Activated naive CD8-positive, alpha-beta T cell treated with anti-CD3 and anti-CD28 coated beads for 36 hours (primary cell): ENCODE results near the gene EAF1. TPM values are rescaled to one million over a fixed set of nuclear protein-coding genes. Genes with fewer than 3 reads are reported as not detected.
"Not testable (repeated sequence)": the region's sequence is repeated elsewhere in the genome, so short reads cannot be mapped to it uniquely, and the experiment has no call there.

ENCODE experiments used
- DNase-seq: peaks from one replicate; pipeline ENCODE4 v3.0.0; 2021
- H3K27ac Mint-ChIP-seq: one replicate; pipeline ENCODE4 v1.8.0; 2022; ENCODE audit warnings: mild to moderate bottlenecking, moderate library complexity, mixed read lengths
- H3K27me3 Mint-ChIP-seq: one replicate; pipeline ENCODE4 v1.8.0; 2022; ENCODE audit warnings: mild to moderate bottlenecking, mixed read lengths
- H3K36me3 Mint-ChIP-seq: one replicate; pipeline ENCODE4 v1.8.0; 2021; ENCODE audit warnings: mild to moderate bottlenecking, mixed read lengths
- H3K4me1 Mint-ChIP-seq: one replicate; pipeline ENCODE4 v1.8.0; 2021; ENCODE audit warnings: mixed read lengths
- H3K4me3 Mint-ChIP-seq: one replicate; pipeline ENCODE4 v1.8.0; 2022; ENCODE audit warnings: mild to moderate bottlenecking, moderate library complexity, mixed read lengths
- H3K9me3 Mint-ChIP-seq: one replicate; pipeline ENCODE4 v1.8.0; 2022; ENCODE audit warnings: mixed read lengths
- total RNA-seq, 2 experiments: library from RNA; stranded (reverse); gene quantifications; one replicate each; pipeline ENCODE4 v1.2.3, GENCODE V29; 2021

EAF1 gene
- total RNA-seq, 2 experiments from 2014 or later: 24.6 to 24.9 TPM

DNA sequence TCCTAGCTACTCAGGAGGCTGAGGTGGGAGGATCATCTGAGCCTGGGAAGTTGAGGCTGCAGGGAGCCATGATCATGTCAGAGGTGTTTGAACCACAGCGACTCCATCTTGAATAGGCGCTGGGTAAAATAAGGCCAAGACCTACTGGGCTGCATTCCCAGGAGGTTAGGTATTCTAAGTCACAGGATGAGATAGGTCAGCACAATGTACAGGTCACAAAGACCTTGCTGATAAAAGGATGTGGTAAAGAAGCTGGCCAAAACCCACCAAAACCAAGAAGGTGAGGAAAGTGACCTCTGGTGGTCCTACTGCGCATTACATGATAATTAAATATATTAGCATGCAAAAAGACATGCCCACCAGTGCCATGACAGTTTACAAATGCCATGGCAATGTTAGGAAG, 28.7 kb upstream of the EAF1 start:
- DNase-seq: peak; percentile 14
- H3K4me1 Mint-ChIP-seq: peaks cover 18% of the 10 kb centered on the region
- not testable (repeated sequence) for H3K36me3 Mint-ChIP-seq, H3K9me3 Mint-ChIP-seq, H3K27ac Mint-ChIP-seq, H3K4me3 Mint-ChIP-seq, H3K27me3 Mint-ChIP-seq

DNA sequence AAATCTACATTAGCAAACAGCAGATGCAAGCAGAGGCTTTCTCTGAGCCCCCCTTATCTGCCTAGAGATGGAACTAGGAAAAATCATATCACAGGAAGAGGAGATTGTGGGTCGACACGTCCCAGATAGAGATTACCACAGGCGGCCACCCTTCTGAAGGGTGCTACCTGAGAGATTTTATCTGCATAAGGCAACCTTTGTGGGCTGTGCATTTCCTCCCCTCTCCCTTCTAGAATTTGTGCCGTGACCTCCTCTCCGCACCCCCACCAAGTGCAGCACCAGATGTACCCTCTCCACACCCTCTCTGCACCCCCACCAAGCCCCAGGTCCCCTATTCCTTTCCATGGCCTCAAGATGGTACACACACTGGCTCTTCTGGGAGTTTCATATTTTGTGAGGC, 27.4 kb upstream of the EAF1 start:
- Mint-ChIP-seq H3K4me3 (no peak overlapping the region), H3K9me3 (no peaks in the 10 kb centered on the region), H3K36me3 (no peaks in the 10 kb centered on the region), H3K27me3 (no peaks in the 10 kb centered on the region), H3K27ac (no peak overlapping the region), H3K4me1 (peaks cover 18% of the 10 kb centered on the region)
- peak; percentile 10 for DNase-seq

DNA sequence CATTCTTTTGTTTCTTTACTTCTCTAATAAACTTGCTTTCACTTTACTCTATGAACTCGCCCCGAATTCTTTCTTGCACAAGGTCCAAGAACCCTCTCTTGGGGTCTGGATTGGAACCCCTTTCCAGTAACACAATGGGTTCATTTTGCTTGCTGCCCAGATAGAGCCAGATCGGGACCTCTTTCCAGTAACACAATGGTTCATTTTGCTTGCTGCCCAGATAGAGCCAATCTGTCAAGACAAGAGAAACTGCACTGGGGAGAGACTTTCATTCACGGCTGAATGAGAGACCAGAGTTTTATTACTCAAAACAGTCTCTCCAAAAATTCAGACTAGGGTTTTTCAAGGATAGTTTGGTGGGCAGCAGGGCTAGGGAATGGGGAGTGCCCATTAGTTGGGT, 25.5 kb upstream of the EAF1 start:
- H3K4me3 Mint-ChIP-seq: no peak overlapping the region
- H3K9me3 Mint-ChIP-seq: no peaks in the 10 kb centered on the region
- no peaks in the 10 kb centered on the region for H3K36me3 Mint-ChIP-seq
- H3K27me3 Mint-ChIP-seq: no peaks in the 10 kb centered on the region
- H3K27ac Mint-ChIP-seq: no peak overlapping the region
- peaks cover 18% of the 10 kb centered on the region for H3K4me1 Mint-ChIP-seq
- DNase-seq: no peak

DNA sequence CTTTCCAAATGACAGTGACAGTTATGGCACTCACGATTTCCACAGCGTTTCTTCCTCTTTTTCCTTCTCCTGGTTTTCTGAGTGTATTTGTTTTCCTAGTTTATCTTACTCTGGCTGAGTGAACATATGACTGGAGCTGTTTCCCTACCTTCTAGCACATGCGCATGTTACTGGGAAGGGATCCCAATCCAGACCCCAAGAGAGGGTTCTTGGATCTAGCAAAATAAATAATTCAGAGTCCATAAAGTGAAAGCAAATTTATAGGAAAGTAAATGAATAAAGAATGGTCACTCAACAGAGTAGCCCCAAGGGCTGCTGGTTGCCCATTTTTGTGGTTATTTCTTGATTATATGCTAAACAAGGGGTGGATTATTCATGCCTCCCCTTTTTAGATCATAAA, 23.9 kb upstream of the EAF1 start:
- Mint-ChIP-seq H3K27ac (no peak overlapping the region), H3K9me3 (no peaks in the 10 kb centered on the region), H3K36me3 (no peaks in the 10 kb centered on the region), H3K27me3 (no peaks in the 10 kb centered on the region), H3K4me3 (no peak overlapping the region), H3K4me1 (peaks cover 18% of the 10 kb centered on the region)
- no peak for DNase-seq

DNA sequence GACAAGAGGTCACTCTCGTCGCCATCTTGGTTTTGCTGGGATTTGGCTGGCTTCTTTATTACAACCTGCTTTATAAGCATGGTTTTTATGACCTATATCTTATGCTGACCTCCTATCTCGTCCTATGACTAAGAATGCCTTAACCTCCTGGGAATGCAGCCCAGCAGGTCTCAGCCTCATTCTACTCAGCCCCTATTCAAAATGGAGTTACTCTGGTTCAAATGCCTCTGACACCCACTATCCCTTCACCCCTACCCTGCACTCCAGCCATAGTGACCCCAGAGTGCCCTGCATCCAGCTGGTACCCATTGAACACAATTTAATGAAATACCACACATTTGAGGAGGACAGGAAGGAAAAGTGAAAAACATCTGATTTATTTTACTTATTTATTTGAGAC, 23.4 kb upstream of the EAF1 start:
- no peak overlapping the region for H3K4me3 Mint-ChIP-seq
- no peaks in the 10 kb centered on the region for H3K36me3 Mint-ChIP-seq
- H3K27ac Mint-ChIP-seq: no peak overlapping the region
- H3K27me3 Mint-ChIP-seq: no peaks in the 10 kb centered on the region
- H3K9me3 Mint-ChIP-seq: no peaks in the 10 kb centered on the region
- peaks cover 15% of the 10 kb centered on the region for H3K4me1 Mint-ChIP-seq
- no peak for DNase-seq

DNA sequence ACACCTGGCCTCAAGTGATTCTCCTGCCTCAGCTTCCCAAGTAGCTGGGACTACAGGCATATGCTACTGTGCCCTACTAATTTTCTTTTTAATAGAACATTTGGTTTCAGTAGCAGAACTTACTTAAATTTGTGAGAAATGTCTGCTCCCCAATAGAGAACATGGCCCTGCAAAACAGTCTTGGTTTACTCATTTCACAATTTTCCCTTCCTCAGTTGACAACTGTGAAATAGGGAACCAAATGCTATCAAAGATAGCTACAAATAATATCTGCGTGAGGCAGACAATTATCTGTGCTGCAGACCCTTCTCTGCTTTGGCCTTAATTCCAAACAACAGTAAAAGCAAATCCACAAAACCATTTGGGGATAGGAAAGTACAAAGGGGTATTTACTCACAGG, 22.6 kb upstream of the EAF1 start:
- no peaks in the 10 kb centered on the region for H3K27me3 Mint-ChIP-seq
- H3K9me3 Mint-ChIP-seq: no peaks in the 10 kb centered on the region
- H3K27ac Mint-ChIP-seq: no peak overlapping the region
- no peak for DNase-seq
- H3K36me3 Mint-ChIP-seq: no peaks in the 10 kb centered on the region
- H3K4me1 Mint-ChIP-seq: peaks cover 10% of the 10 kb centered on the region
- no peak overlapping the region for H3K4me3 Mint-ChIP-seq

DNA sequence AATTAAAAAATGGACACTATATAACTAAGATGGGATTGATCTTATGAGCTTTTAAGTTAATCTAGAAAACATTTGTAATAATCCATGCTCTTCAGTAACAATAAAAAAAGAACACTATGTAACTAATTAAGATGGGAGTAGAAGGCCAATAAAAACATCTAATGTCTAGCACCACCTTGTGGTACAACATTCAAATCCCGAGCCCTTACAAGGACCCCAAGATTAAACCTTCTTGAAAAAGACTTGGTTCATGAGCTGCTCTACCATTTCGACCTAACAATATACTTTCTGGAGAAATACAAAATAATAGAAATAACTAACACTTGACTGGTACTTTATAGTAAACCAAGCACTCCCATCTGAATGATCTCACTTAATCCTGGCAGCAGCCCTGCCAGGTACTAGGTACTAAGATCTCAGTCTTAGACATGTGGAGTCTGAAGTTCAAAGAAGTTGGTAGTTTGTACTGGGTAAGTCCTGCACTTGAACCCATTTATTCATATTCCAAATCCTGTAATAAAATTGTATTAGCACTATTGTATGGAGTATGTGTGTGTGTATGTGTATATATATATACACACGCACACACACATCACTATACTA, 21.8 kb upstream of the EAF1 start:
- no peak for DNase-seq
- H3K27ac Mint-ChIP-seq: no peak overlapping the region

DNA sequence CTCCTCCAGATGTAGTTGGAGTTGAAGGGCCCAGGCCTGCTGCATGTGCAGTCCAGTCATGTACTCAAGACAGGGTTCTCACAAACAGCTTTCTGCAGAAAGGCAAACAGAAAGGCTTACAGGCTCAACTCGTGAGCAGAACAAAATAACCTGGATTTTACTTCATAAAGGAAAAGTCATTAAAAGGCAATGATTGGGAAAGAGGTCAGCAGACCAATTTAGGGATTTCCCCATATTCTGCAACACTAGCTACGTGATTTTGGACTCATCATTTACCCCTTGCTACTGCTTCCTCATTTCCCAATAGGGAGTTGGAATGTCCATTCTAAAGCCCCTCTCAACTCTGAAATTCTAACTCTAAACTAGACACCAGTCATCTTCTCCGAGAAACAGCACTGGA, 18.2 kb upstream of the EAF1 start:
- no peaks in the 10 kb centered on the region for H3K4me1 Mint-ChIP-seq
- H3K4me3 Mint-ChIP-seq: no peak overlapping the region
- DNase-seq: no peak
- no peaks in the 10 kb centered on the region for H3K9me3 Mint-ChIP-seq
- no peak overlapping the region for H3K27ac Mint-ChIP-seq
- no peaks in the 10 kb centered on the region for H3K27me3 Mint-ChIP-seq
- H3K36me3 Mint-ChIP-seq: peaks cover 10% of the 10 kb centered on the region

More for the DNA sequence above, 21.8 kb upstream of the EAF1 start:
- H3K4me1 Mint-ChIP-seq: peaks cover 3% of the 10 kb centered on the region
- H3K36me3 Mint-ChIP-seq: no peaks in the 10 kb centered on the region
- H3K4me3 Mint-ChIP-seq: no peak overlapping the region
- H3K27me3 Mint-ChIP-seq: no peaks in the 10 kb centered on the region
- H3K9me3 Mint-ChIP-seq: no peaks in the 10 kb centered on the region

DNA sequence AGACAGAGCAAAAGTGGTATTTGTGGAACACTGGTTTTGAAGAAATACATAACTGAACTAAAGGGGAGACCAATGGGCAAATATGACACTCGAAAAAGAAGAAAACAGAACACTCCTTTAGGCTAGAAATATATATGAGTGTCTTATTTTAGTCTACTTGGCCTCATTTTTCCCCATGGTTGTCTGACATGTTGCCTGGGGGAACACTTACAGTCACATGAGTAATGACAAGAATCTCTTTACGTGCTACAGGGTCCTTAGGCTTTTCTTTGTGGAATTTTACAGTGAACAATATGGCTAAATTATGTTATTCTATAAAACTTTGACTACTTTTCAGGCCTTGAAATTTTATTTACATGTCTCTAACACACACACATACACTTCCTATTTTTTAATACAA, 17.6 kb upstream of the EAF1 start:
- Mint-ChIP-seq H3K4me1 (no peaks in the 10 kb centered on the region), H3K9me3 (no peaks in the 10 kb centered on the region), H3K4me3 (no peak overlapping the region), H3K27me3 (no peaks in the 10 kb centered on the region), H3K27ac (no peak overlapping the region), H3K36me3 (peaks cover 10% of the 10 kb centered on the region)
- DNase-seq: no peak

DNA sequence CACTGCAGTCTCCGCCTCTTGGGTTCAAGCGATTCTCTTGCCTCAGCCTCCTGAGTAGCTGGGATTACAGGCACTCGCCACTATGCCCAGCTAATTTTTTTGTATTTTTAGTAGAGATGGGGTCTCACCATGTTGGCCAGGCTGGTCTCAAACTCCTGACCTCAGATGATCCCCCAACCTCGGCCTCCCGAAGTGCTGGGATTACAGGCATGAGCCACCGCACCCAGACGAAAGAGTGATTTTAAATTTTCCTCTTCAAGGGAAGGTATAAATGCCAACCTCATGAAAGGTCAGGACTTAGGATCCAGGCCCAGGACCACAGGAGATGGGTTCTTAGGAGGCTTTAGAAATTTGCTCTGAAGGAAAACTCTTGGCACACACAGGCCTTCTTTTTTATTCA, 16.4 kb upstream of the EAF1 start:
- not testable (repeated sequence) for H3K4me3 Mint-ChIP-seq, H3K4me1 Mint-ChIP-seq, H3K27ac Mint-ChIP-seq, H3K9me3 Mint-ChIP-seq, H3K27me3 Mint-ChIP-seq, DNase-seq
- H3K36me3 Mint-ChIP-seq: peaks cover 14% of the 10 kb centered on the region

DNA sequence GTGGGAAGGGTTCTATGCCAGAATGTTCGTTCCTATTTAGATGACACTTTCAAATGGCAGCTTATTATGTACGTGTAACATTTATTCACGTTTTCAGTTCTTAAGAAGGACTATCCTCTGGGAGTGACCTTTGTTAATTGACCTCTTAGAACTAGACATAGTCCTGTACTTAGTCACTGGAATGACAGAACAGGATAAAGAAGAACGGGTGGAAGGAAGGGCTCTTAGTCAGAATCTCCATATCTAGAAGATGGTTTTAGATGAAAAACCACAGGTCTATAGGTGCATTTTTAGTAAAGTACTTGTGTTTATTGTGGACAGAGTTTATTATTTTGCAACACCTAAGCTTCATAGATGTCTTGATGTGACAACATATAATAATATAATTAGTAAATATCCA, 6.5 kb upstream of the EAF1 start:
- no peak overlapping the region for H3K27ac Mint-ChIP-seq
- peaks cover 21% of the 10 kb centered on the region for H3K36me3 Mint-ChIP-seq
- H3K9me3 Mint-ChIP-seq: no peaks in the 10 kb centered on the region
- DNase-seq: no peak
- H3K4me1 Mint-ChIP-seq: peaks cover 22% of the 10 kb centered on the region
- no peak overlapping the region for H3K4me3 Mint-ChIP-seq
- no peaks in the 10 kb centered on the region for H3K27me3 Mint-ChIP-seq

DNA sequence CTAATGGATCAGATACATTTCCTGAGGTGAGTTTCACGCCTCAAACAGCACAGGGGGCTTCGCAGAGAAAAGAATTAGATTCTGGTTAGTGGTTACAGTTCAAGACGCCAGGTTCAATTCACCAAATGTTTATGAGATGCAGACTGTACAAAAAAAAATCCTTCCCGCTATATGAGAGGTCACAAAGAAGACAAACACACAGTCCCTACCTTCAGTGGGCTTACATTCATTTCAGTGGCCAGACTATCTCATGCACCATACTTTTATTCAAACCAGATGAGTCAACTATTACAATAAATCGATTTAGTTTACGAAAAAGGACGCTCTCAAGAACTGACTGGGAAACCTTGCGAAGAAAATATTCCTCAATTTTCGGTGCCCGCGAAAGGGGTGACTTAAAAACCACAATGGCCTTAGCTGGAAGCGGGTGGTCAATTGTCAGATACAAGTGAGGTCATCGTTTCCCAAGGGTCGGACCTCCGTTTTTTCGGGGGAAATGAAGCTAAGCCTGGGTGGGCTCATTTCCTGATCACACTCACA, 749 bp upstream of the EAF1 start:
- Mint-ChIP-seq H3K9me3 (peaks cover 7% of the 10 kb centered on the region), H3K27me3 (no peaks in the 10 kb centered on the region), H3K4me3 (peak overlapping the region; percentile 93), H3K4me1 (peaks cover 48% of the 10 kb centered on the region), H3K27ac (peak overlapping the region; percentile 98), H3K36me3 (peaks cover 42% of the 10 kb centered on the region)
- no peak for DNase-seq

DNA sequence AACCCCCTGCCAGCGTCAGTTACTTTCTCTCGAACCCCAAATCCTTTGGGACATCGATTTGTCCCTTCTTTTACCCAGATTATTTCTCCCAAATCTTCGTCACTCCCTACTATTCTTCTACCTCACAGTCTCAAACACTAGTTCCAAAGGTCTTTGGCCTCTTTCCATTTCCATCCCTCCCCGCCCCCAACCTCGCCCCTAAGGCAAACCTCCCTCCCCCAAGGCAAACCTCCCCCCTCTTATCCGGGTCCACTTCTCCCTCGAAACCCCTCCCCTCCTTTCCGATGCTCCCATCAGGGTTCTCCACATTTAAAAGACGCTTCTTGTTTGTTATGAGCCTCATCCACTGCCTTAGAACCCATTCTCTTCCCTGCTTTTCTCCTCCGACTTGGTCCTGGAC, 583 bp downstream of the EAF1 start:
- Mint-ChIP-seq H3K27me3 (no peaks in the 10 kb centered on the region), H3K36me3 (peaks cover 39% of the 10 kb centered on the region), H3K27ac (peak overlapping the region; percentile 98), H3K4me3 (peak overlapping the region; percentile 93), H3K4me1 (peaks cover 49% of the 10 kb centered on the region), H3K9me3 (peaks cover 7% of the 10 kb centered on the region)
- no peak for DNase-seq

DNA sequence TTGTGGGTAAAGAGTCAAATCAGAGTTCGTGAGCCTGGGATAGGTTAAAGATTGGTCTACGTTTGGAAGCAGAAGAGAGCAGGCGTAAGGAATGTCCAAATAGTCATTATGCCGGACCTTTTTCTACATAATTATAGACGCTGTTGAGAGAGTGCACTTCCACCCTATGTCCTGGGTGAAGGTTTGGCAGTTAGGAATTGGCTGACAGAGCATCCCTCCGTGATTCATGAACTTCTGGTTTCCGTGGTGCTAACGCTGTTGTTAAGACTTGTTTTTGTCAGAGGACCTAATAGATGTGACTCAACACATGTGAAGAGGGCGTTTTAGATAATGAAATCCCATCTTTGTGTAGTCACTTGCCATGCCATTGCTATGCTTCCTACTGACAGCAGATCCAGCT, 1.1 kb downstream of the EAF1 start:
- peak overlapping the region; percentile 98 for H3K27ac Mint-ChIP-seq
- peaks cover 49% of the 10 kb centered on the region for H3K4me1 Mint-ChIP-seq
- no peaks in the 10 kb centered on the region for H3K27me3 Mint-ChIP-seq
- peaks cover 7% of the 10 kb centered on the region for H3K9me3 Mint-ChIP-seq
- peak; percentile 11 for DNase-seq
- peak overlapping the region; percentile 93 for H3K4me3 Mint-ChIP-seq
- peaks cover 39% of the 10 kb centered on the region for H3K36me3 Mint-ChIP-seq

DNA sequence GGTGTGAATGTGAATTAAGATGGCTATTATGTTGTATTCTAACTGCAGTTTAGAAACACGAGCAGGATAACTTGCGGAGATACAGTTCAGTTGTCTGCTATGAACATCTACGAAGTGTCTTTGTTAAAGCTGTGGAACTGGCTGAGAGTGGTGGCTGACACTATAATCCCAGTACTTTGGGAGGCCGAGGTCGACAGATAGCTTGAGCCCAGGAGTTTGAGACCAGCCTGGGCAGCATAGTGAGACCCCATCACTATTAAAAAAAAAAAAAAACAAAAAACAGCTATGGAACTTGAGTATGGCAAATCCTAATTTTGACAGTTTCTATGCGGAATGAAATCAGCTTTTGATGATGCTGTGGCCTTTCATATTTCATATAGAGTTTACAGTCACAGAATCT, 1.7 kb downstream of the EAF1 start:
- H3K27ac Mint-ChIP-seq: no peak overlapping the region
- H3K4me1 Mint-ChIP-seq: peaks cover 49% of the 10 kb centered on the region
- H3K27me3 Mint-ChIP-seq: no peaks in the 10 kb centered on the region
- H3K36me3 Mint-ChIP-seq: peaks cover 37% of the 10 kb centered on the region
- H3K9me3 Mint-ChIP-seq: peaks cover 7% of the 10 kb centered on the region
- peak overlapping the region; percentile 93 for H3K4me3 Mint-ChIP-seq
- no peak for DNase-seq

DNA sequence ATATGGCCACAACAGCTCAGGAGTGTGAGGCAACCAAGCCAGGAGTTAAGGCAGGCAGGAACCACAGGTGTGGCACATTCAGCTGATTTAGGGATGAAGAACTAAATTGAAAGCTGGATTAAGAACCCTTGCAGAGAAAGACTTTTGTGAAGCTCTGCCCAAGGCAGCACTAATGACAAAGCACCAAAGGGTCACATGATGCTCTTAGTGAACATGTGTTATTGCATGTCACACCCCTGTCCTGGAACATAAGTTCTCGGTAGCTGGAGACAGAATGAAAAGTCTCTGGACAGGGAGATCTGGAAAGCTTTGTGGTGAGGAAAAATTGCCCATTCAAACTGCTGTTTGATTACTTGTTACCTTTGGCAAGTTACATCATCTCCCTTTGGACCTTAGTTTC, 3.2 kb downstream of the EAF1 start:
- Mint-ChIP-seq H3K27me3 (no peaks in the 10 kb centered on the region), H3K4me1 (peaks cover 41% of the 10 kb centered on the region), H3K4me3 (no peak overlapping the region), H3K36me3 (peaks cover 38% of the 10 kb centered on the region), H3K9me3 (peaks cover 7% of the 10 kb centered on the region), H3K27ac (peak overlapping the region; percentile 25)
- DNase-seq: no peak
